Hematopoietic multipotent progenitor cell treated with erythropoietin and hydrocortisone succinate and interleukin-3 and kit ligand, for 6 days (in vitro differentiated cells): ENCODE data around the gene YAE1.
"Not testable (repeated sequence)": the region's sequence is repeated elsewhere in the genome, so short reads cannot be mapped to it uniquely, and the experiment has no call there.

Source experiments
- DNase-seq: peaks from one replicate; pipeline ENCODE4 v3.0.0-alpha.2; 2015

YAE1 gene, protein sequence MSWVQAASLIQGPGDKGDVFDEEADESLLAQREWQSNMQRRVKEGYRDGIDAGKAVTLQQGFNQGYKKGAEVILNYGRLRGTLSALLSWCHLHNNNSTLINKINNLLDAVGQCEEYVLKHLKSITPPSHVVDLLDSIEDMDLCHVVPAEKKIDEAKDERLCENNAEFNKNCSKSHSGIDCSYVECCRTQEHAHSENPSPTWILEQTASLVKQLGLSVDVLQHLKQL

GRCh38 chr7:39566023-39566921 is at the start of gene YAE1:
Gene YAE1 (plus strand): TSS chr7:39566404. CDS start chr7:39566419, 15 bp downstream.
- peak; percentile 90 for DNase-seq

- no peak for DNase-seq
Observed at GRCh38 chr7:39516498-39516897, 49.7 kb upstream of the YAE1 start.

- DNase-seq = no peak
Observed at GRCh38 chr7:39517240-39517639, 49.0 kb upstream of the YAE1 start.

DNA sequence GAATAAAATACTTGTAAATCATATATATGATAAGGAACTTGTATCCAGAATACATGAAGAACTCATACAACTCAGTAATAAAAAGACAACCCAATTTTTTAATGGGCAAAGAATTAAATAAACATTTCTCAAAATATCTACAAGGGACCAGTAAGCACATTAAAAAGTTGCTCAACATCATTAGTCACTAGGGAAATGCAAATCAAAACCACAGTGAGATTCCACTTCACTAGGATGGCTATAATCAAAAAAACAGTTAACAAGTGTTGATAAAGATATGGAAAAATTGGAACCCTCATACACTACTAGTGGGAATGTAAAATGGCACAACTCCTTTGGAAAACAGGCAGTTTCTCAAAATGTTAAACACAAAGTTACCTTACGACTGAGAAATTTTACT is 40.3 kb upstream of the YAE1 start:
- DNase-seq = no peak

GRCh38 chr7:39526666-39527065 is 39.5 kb upstream of the YAE1 start:
- DNase-seq = no peak

DNA sequence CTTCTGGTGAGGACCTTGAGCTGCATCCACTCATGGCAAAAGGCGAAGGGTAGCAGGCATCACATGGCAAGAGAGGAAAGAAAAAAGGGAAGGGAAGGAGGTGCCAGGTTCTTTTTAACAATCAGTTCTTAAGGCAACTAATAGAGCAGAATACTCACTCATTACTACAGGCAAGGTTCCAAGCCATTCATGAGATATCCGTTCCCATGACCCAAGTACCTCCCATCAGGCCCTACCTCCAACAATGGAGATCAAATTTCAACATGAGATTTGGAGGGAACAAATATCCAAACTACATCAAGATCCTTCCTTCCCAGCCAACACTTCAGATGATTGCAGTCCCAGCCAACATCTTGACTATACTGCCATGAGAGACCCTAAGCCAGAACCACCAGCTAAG is 38.9 kb upstream of the YAE1 start:
- DNase-seq = no peak

DNA sequence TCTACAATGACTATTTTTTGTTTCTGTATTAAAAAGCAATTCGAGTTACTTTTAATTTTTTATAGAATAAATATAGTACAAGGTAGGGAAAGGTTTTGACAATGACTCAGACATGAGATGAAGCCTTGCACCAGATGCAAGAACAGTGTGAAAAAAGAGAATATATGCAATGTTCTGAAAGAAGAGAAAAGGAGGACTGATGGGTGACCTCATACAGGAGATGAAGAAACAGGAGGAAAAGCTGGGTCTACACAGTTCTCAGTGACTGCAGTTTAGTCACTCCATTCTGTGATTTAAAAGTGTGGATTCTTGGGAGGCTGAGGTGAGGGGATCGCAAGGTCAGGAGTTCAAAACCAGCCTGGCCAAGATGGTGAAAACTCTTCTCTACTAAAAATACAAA is 38.3 kb upstream of the YAE1 start:
- no peak for DNase-seq

DNA sequence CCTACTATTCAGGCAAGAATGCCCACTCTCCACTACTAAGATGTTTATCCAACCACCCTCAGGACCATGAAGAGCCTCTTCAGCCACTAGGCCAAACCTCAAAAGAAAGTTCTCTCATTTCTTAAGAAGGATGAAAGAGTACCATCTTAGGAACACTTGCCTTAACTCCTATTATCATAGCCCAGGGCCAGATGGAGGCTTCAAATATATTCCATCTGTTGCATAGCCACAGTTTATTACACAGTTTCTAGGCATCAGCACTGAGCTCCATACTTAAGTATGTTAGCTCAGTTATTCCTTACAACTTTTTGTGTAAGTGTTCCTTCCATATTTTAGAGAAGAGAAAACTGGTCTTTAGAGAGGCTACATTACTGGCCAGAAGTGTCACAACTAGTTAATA is 37.4 kb upstream of the YAE1 start:
- no peak for DNase-seq

DNA sequence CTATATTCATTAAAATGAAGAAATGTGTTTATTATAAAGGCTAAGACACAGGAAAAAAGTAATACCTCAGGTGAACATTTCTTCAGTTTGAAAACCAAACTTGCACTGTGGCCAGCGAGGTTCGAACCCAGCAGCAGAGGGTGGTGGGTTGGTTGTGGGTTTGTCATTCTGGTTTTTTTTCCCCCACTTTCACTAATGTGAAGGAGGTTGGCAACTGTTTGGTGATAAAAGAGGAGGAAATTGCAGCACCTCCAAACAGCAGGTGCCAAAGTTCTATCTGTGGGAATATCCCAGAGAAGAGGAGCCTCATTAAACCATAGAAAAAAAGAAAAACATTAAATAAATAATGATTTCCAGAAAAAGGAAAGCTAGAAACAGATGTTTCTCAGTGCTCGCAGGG is 36.6 kb upstream of the YAE1 start:
- DNase-seq = no peak

DNA sequence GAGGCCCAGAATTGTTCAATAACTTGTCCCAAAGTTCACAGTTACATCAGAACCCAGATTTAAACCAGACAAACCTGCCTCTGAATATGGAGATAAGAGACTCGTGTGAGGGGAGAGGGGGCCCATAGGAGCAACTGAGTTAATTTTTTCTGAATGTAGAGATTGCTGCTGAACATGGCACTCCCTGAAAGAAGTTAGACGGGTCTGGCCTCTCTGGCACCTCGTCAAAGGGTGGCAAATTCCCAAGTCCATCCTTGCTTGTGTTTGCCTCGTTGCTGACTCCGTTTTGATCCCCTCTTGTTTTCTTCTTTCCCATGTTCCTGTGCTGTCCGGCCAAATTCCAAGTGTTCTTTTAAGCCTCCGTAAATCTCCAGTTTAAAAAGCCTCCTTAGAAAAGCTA is 35.2 kb upstream of the YAE1 start:
- no peak for DNase-seq

DNA sequence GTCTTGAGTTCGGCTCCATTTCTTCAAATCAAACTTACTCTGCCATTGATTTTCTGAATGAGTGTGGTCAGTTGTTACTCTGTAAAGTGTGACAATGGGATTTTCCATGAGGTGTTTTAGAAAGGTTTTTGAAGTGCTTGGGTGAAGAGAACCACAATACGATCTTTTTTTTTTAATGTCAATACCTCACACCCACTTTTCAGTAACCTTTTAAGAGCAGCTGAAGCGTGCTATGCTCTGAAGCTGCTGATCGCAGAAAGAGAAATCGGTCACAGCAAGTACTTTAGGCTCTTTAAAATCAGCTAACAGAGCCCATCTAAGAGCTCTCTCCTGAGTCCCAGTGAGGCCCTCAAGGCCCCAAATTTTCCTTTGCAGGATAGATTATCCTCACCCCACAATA is 34.4 kb upstream of the YAE1 start:
- DNase-seq = no peak

GRCh38 chr7:39532832-39533231 is 33.4 kb upstream of the YAE1 start:
- DNase-seq = no peak

GRCh38 chr7:39534599-39534998 is 31.6 kb upstream of the YAE1 start:
- peak; percentile 27 for DNase-seq

DNA sequence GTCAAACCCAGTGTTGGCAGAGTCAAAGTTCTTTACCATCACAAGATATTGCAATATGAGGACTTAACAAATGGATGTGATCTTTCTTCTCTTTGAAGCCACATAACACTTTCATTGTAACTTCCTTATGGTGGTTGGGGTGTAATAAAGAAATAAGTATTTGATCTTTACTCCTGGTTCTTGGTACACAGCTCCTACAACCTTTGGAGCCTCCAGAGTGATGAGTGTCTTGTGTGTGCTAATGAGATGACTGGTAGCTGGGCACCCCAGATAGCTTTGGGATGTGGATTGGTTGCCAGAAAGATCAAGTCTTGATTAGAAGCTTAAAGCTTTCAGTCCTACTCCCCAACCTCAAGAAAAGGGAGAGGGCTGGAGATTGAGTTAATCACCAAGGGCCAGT is 31.1 kb upstream of the YAE1 start:
- DNase-seq = no peak

GRCh38 chr7:39535720-39536119 is 30.5 kb upstream of the YAE1 start:
- DNase-seq = no peak

- DNase-seq = no peak
Observed at GRCh38 chr7:39536951-39537350, 29.3 kb upstream of the YAE1 start.

DNA sequence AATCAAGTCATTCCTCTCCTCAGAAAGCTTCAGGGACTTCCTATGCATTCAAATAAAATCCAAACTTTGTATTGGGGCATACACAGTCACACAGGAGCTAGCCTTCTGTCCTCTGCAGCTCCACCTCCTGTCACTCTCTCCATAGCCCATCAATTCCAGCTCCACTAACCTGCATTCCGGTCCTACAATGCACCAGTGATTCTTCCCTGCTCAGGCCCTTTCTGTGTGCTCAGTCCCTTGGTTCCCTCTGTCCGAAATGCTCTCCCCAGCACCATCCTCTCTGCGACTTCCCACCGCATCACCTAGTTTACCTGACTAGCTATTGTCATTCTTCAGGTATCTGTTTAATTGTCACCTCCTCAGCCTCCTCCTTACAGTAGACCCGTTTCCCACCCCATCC is 26.4 kb upstream of the YAE1 start:
- no peak for DNase-seq

DNA sequence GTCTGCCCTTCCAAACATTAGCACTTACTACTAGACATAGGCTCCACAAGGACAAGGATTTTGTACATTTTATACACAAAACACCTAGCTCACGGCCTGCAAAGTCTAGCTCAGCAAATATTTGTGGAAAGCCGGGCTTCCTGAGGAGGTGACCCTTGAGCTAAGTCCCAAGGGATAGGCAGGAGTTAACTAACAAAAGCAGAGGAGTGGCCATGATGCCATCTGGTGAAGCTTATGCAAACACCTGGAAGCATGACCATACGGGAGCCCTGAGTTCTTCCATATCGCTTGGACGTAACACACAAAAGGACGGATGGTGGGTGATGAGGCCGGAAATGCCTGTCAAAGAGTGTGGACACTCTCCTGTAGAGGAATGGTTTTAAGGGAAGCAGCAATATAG is 25.9 kb upstream of the YAE1 start:
- no peak for DNase-seq

- no peak for DNase-seq
Observed at GRCh38 chr7:39541511-39541910, 24.7 kb upstream of the YAE1 start.

DNA sequence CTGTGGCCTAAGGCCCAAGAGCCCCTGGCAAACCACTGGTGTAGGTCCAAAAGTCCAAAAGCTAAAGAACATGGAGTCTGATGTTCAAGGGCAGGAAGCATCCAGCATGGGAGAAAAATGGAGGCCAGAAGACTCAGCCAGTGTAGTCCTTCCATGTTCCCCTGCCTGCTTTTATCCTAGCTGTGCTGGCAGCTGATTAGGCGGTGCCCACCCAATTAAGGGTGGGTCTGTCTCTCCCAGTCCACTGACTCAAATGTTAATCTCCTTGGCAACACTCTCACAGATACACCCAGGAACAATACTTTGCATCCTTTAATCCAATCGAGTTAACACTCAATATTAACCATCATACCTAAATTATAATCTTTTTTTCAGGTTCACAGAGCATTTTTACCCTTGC is 21.4 kb upstream of the YAE1 start:
- not testable (repeated sequence) for DNase-seq

DNA sequence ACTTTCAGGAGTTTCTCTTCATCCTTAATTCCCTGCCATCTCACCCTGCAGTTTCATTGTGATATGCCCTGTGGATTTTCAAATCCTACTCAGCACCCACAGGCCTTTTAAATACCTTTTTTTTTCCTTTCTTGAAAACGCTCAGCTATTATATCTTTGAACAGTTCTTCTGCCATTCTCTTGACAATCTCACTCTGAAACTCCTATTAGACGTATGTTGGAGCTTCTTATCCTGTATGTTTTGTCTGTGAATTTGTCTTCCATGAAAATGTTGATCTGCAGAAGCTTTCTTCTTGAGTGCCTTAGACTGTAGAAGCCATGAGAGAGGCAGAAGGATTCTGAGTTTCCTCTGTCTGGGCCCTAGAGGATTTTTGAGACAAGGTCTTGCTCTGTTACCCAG is 18.9 kb upstream of the YAE1 start:
- DNase-seq = no peak

DNA sequence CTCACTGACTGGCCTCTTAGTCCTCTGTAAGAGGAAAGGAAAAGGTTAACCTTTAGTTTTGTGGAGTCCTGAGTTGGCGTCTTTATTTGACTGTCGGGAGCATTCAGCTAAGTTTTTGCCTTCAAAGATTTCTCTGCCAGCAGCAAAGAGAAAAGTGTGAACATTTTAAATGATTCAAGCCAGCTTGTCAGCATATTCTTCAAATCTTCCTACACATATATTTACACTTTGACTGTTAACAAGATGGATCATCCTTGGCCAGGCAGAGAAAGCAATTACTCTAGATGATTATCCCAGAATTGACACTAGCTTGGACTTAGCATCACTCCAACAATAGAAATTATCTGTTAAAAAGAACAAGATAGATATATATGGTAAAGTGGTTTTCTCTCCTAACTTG is 15.8 kb upstream of the YAE1 start:
- no peak for DNase-seq

GRCh38 chr7:39553436-39553835 is 12.8 kb upstream of the YAE1 start:
- no peak for DNase-seq

- DNase-seq = no peak
Observed at GRCh38 chr7:39554583-39555165, 11.5 kb upstream of the YAE1 start.
